Measurements from ENCODE around the gene CYRIA. TPM values are rescaled to one million over a fixed set of nuclear protein-coding genes. Genes with fewer than 3 reads are reported as not detected.

CYRIA gene
- total RNA-seq, 1 donor from 2014 or later: 3.9 TPM

GRCh38 chr2:16654833-16655444 is 10.7 kb downstream of the CYRIA start:
- ATAC-seq (ENCODE audit: poor library complexity): no peak

DNA sequence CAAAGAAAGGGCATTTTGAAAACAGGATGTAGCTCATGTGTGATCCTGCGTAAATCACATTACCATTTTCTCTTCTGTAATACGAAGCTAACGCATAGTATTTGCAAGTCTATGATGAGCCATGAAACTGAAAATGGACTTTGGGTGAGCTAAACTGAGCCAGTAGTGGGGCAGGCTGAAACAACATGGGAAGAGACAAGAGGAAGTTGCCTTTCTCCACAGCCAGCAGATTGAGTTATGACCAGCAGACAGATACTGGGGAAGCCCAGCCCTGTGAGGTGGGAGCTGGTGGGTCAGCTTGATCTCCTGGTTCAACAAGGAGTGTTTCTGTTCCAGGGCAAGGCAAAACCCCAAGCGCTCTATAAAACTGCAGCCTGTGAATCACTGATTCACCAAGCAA is 11.8 kb downstream of the CYRIA start:
- DNase-seq (no peak), ATAC-seq (ENCODE audit: poor library complexity) (no peak)
- intact Hi-C loops (cut with DNase I): no loop called here

More at GRCh38 chr2:16654833-16655444, 10.7 kb downstream of the CYRIA start:
- no peak for DNase-seq
- intact Hi-C loops (cut with DNase I): no loop called here

GRCh38 chr2:16653083-16653375 is 12.6 kb downstream of the CYRIA start:
- intact Hi-C loops (cut with DNase I): no loop called here
- ATAC-seq (ENCODE audit: poor library complexity) (peak; percentile 55), DNase-seq (peak; percentile 60)

DNA sequence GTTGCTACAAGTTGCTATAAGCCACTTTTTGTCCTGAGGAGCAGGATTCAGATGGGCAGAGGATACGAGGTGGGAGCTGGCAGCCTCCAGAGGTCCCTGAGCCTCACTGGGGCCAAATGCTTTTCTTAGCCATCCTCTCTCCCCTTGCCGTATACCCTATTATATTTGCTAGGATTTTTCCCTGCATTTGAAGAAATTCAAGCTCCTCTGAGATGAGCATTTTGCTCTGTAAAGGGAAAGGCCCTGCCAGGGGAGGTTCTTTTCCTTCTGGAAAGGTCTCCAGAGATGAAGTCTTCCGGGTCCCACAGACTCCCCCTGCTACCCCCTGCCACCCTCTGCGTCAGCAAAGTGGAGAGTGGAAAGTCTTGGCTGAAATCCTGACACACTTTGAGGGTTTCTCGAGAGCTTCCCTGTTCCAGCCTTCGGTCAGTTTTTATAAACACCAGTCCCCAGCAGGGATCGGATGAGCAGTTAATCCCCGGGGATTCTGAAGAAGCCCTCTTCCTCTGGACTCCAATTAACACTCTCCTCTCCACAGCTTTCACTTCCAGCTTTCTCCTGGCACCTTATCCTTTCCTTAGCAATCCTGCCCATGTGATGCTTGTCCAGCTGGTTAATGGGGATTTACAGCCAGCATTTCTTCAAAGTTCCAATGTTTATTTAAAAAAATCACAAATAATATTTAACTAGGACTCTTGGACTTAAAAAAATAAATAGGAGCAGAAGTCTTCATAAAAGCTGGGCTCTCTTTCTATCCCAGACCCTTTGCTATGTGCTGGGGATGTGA is 13.1 kb downstream of the CYRIA start:
- intact Hi-C loops (cut with DNase I): no loop called here
- no peak for DNase-seq
- peak; percentile 27 for ATAC-seq (ENCODE audit: poor library complexity)

- intact Hi-C loops (cut with DNase I): no loop called here
- DNase-seq (no peak), ATAC-seq (ENCODE audit: poor library complexity) (peak; percentile 47)
Measured at GRCh38 chr2:16650287-16651249, 15.1 kb downstream of the CYRIA start.

GRCh38 chr2:16649353-16650286 is 16.0 kb downstream of the CYRIA start:
- DNase-seq (no peak), ATAC-seq (ENCODE audit: poor library complexity) (no peak)
- intact Hi-C loops (cut with DNase I): no loop called here

GRCh38 chr2:16647992-16648617 is 17.5 kb downstream of the CYRIA start:
- ATAC-seq (ENCODE audit: poor library complexity) (no peak), DNase-seq (no peak)
- intact Hi-C loops (cut with DNase I): no loop called here

DNA sequence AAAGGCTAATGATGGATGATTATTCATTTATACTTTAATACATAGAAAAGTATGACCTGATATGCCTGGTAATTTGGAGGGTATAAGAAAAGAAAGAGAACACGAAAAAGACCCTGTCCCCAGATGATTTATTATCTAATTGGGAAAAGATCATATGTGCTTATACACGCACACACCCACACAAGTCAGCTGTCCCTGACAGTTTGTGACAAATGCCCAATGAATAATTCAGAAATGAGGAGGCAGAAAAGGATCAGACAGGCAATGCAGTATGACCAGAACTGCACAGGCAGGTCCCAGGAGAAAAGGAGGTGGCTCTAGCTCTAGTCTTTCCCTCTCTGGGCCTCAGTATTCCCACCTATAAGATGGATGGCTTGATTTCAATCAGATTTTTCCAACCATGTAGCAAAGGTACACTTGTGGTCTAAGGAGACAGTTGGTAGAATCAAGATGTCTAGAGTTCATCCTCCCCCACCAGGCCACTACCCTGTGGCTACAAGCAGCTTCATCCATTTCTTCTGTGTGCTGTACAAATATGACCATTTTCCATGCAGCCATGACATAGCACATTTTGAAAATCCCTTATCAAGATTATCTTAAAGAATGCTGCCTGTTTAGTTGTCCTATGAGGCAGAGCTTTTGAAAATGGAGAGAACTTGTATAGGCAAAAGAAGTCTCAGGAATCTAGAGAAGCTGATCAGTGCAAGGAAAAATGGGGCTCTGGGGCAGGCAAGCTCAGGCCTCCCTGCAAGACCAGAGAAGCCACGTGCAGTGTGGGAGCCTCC is 19.7 kb downstream of the CYRIA start:
- intact Hi-C loops (cut with DNase I): no loop called here
- DNase-seq: no peak
- no peak for ATAC-seq (ENCODE audit: poor library complexity)

GRCh38 chr2:16645088-16645487 is 20.5 kb downstream of the CYRIA start:
- ATAC-seq (ENCODE audit: poor library complexity) (no peak), DNase-seq (no peak)
- intact Hi-C loops (cut with DNase I): no loop called here

GRCh38 chr2:16644221-16644925 is 21.3 kb downstream of the CYRIA start:
- DNase-seq (no peak), ATAC-seq (ENCODE audit: poor library complexity) (no peak)
- intact Hi-C loops (cut with DNase I): no loop called here

DNA sequence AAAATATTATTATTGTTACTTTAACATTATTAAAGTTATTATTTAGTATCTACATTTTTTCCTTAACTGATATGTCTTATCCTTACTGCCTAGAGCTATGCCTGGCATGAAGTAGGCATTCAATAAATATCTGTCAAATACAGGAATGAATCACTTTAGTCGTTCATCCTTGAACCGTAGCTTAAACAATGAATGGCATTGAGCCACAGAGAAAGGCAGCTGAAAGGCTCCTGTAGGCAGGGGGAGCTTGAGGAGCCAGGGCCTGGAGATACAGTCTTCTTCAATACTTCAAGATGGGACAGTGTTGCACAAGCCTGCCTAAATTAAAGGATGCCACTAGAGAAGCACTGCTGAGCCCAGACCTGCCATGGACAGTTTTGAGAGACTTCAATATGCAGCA is 22.5 kb downstream of the CYRIA start:
- intact Hi-C loops (cut with DNase I): no loop called here
- ATAC-seq (ENCODE audit: poor library complexity) (no peak), DNase-seq (no peak)

GRCh38 chr2:16642088-16642487 is 23.5 kb downstream of the CYRIA start:
- no peak for DNase-seq
- intact Hi-C loops (cut with DNase I): no loop called here
- ATAC-seq (ENCODE audit: poor library complexity): no peak

- ATAC-seq (ENCODE audit: poor library complexity) (no peak), DNase-seq (no peak)
- intact Hi-C loops (cut with DNase I): no loop called here
Measured at GRCh38 chr2:16641509-16641908, 24.1 kb downstream of the CYRIA start.

DNA sequence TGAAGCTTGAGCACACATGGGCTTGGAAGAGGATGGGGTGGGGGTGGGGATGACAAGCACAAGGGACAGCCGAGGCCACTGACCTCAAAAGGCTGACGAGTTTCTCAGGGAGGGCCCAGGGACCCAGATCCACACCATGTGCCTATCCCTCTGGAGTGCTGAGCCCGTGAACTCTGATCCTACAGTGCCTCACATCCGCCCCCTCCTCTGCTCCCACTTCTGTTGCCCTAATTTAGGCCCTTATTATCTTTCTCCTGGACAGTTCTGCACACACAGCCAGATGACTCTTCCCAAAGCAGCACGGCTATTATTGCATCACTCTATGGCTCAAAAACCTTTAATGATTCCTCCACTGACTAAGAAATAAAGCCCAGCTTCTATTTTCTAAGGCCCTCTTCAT is 24.8 kb downstream of the CYRIA start:
- ATAC-seq (ENCODE audit: poor library complexity) (peak; percentile 83), DNase-seq (peak; percentile 56)
- intact Hi-C loops (cut with DNase I): no loop called here

GRCh38 chr2:16640001-16640700 is 25.5 kb downstream of the CYRIA start:
- ATAC-seq (ENCODE audit: poor library complexity): no peak
- DNase-seq: no peak
- intact Hi-C loops (cut with DNase I): no loop called here

DNA sequence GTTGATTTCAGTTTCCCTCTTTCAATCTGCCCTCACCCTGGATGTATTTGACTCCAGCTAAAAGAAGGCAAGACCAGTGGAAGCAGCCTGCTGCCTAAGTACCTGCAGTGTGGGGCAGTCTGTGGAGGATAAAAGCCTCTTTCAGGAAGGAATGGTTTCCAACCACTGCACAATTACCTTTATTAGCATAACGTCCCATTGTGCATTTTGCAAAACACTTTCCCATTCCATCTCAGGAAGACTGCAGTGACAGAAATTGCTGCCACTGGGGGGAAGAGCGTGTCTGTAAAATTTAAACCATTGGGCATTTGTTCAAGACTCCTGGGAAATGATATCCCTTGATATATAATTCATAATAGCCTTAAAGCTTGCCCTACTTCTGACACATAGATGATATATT is 26.2 kb downstream of the CYRIA start:
- no peak for DNase-seq
- intact Hi-C loops (cut with DNase I): no loop called here
- no peak for ATAC-seq (ENCODE audit: poor library complexity)
